ENCODE measurements around the gene ANKS4B. TPM values are rescaled to one million over a fixed set of nuclear protein-coding genes. Genes with fewer than 3 reads are reported as not detected.

Gene ANKS4B
- total RNA-seq (ENCODE audit: unreplicated experiment) = not detected
- long read RNA-seq = 0 reads

DNA sequence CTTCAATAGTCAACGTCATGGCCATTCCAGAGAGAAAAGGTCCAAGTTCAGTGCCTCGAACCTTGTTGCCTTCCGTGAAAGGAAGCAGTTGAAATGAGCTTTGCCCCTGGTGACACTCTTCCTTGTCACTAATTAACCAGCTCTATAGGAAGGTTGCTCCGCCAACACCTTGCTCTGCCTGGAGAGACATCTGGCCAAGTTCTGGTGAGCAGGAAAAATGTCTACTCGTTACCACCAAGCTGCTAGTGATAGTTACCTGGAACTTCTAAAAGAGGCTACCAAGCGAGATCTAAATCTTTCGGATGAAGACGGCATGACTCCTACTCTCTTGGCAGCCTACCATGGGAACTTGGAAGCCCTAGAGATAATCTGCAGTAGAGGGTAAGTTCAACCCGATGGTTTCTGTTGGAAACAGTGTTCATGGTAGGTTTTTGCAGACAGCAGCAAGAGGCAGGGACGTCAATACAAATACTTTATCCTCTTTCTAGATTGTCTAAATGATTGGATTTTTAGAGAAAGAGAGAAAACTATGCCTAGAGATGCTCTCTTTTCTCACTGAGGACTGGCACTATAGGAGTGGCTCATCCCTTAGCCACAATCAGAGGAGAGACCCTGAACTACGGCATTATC, at the start of gene ANKS4B:
TSS of gene ANKS4B (plus strand) at position 179 of the 630 bp plus-strand sequence. CDS start at position 218, 39 bp downstream.
- H3K36me3 Mint-ChIP-seq (ENCODE audit: low read depth, unreplicated experiment) = no peaks in the 10 kb centered on the region
- H3K27ac Mint-ChIP-seq (ENCODE audit: unreplicated experiment) = no peak within 1 kb of the TSS
- no peak within 1 kb of the TSS for H3K4me3 Mint-ChIP-seq (ENCODE audit: unreplicated experiment)
- H3K27me3 Mint-ChIP-seq (ENCODE audit: unreplicated experiment) = no peaks in the 10 kb centered on the region
- peaks cover 7% of the 10 kb centered on the region for H3K4me1 Mint-ChIP-seq (ENCODE audit: unreplicated experiment)
- H3K9me3 Mint-ChIP-seq (ENCODE audit: unreplicated experiment) = no peaks in the 10 kb centered on the region
- TF ChIP-seq CTCF (IDR thresholded peaks at IDR 0.05; ENCODE audit: unreplicated experiment) = no peak
- DNase-seq (ENCODE audit: low spot score) = no peak

DNA sequence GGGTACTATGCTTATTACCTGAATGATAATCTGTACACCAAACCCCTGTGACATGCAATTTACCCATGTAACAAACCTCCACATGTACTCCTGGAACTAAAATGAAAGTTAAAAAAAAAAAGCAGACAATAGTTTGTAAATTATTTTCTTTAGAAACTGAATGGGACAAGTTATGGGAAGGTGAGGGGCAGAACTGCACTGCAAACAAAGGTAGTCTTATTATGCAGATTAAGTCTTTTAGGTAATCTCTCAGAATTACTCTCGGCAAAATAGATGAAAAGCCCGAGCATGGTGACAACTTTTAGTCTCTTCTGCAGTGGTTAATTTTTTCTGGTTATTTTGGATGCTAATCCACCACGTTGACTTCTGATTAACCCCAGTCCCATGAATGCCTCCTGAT, 49.5 kb upstream of the ANKS4B start:
- H3K36me3 Mint-ChIP-seq (ENCODE audit: low read depth, unreplicated experiment) = peaks cover 36% of the 10 kb centered on the region

GRCh38 chr16:21184834-21185233, 48.7 kb upstream of the ANKS4B start:
- DNase-seq (ENCODE audit: low spot score) = no peak
- H3K36me3 Mint-ChIP-seq (ENCODE audit: low read depth, unreplicated experiment) = peaks cover 30% of the 10 kb centered on the region
- no peak overlapping the region for H3K4me3 Mint-ChIP-seq (ENCODE audit: unreplicated experiment)
- H3K9me3 Mint-ChIP-seq (ENCODE audit: unreplicated experiment) = no peaks in the 10 kb centered on the region
- no peak for TF ChIP-seq CTCF (IDR thresholded peaks at IDR 0.05; ENCODE audit: unreplicated experiment)
- H3K4me1 Mint-ChIP-seq (ENCODE audit: unreplicated experiment) = no peaks in the 10 kb centered on the region
- no peaks in the 10 kb centered on the region for H3K27me3 Mint-ChIP-seq (ENCODE audit: unreplicated experiment)
- H3K27ac Mint-ChIP-seq (ENCODE audit: unreplicated experiment) = no peak overlapping the region

More for the DNA sequence above, 49.5 kb upstream of the ANKS4B start:
- no peak for DNase-seq (ENCODE audit: low spot score)
- Mint-ChIP-seq H3K4me1 (ENCODE audit: unreplicated experiment) (no peaks in the 10 kb centered on the region), H3K4me3 (ENCODE audit: unreplicated experiment) (no peak overlapping the region), H3K27me3 (ENCODE audit: unreplicated experiment) (no peaks in the 10 kb centered on the region), H3K9me3 (ENCODE audit: unreplicated experiment) (no peaks in the 10 kb centered on the region), H3K27ac (ENCODE audit: unreplicated experiment) (no peak overlapping the region)
- no peak for TF ChIP-seq CTCF (IDR thresholded peaks at IDR 0.05; ENCODE audit: unreplicated experiment)

DNA sequence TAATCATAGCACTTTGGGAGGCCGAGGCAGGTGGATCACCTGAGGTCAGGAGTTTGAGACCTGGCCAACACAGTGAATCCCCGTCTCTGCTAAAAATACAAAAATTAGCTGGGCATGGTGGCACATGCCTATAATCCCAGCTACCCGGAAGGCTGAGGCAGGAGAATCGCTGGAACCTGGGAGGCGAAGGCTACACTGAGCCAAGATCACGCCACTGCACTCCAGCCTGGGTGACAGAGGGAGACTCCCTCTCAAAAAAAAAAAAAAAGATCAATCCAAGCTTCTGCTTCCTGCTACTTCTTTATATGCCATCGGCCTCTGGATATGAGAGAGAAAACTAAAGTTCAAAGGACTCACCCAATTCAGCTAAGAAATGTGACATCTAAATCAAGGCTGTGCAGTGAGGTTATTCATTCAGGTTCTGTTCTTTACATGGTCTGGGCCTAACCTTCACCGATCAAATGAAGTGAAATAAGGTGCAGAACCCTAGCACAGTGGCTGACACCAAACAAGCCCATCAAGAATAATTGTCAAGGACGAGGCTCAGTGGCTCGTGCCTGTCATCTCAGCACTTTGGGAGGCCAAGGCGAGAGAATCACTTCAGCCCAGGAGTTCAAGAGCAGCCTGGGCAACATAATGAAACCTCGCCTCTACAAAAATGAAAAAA, 47.7 kb upstream of the ANKS4B start:
- no peak for TF ChIP-seq CTCF (IDR thresholded peaks at IDR 0.05; ENCODE audit: unreplicated experiment)
- H3K4me3 Mint-ChIP-seq (ENCODE audit: unreplicated experiment) = no peak overlapping the region
- H3K4me1 Mint-ChIP-seq (ENCODE audit: unreplicated experiment) = no peaks in the 10 kb centered on the region
- no peaks in the 10 kb centered on the region for H3K9me3 Mint-ChIP-seq (ENCODE audit: unreplicated experiment)
- peaks cover 25% of the 10 kb centered on the region for H3K36me3 Mint-ChIP-seq (ENCODE audit: low read depth, unreplicated experiment)
- DNase-seq (ENCODE audit: low spot score) = no peak
- H3K27ac Mint-ChIP-seq (ENCODE audit: unreplicated experiment) = no peak overlapping the region
- H3K27me3 Mint-ChIP-seq (ENCODE audit: unreplicated experiment) = no peaks in the 10 kb centered on the region

- H3K9me3 Mint-ChIP-seq (ENCODE audit: unreplicated experiment) = no peaks in the 10 kb centered on the region
- H3K27ac Mint-ChIP-seq (ENCODE audit: unreplicated experiment) = no peak overlapping the region
- H3K36me3 Mint-ChIP-seq (ENCODE audit: low read depth, unreplicated experiment) = peaks cover 20% of the 10 kb centered on the region
- no peak for TF ChIP-seq CTCF (IDR thresholded peaks at IDR 0.05; ENCODE audit: unreplicated experiment)
- no peak for DNase-seq (ENCODE audit: low spot score)
- H3K27me3 Mint-ChIP-seq (ENCODE audit: unreplicated experiment) = no peaks in the 10 kb centered on the region
- H3K4me3 Mint-ChIP-seq (ENCODE audit: unreplicated experiment) = no peak overlapping the region
- no peaks in the 10 kb centered on the region for H3K4me1 Mint-ChIP-seq (ENCODE audit: unreplicated experiment)
These were observed 47.2 kb upstream of the ANKS4B start for GRCh38 chr16:21186326-21186691.

Measured in endothelial cell (in vitro differentiated cells).